C4-2B (cell line): ENCODE measurements around the gene PDPN.

Source experiments
- H3K27ac ChIP-seq: fragments of 450-650 bp; 2 replicates; pipeline ENCODE4 v1.5.1; 2017
- CTCF ChIP-seq: fragments of 450-650 bp; conservative IDR thresholded peaks from 2 replicates; pipeline ENCODE4 v1.5.1; 2017; ENCODE audit warnings: mild to moderate bottlenecking
- ZFX ChIP-seq: fragments of 450-650 bp; IDR thresholded peaks from 2 replicates; pipeline ENCODE4 v1.6.1; 2017

PDPN gene

GRCh38 chr1:13617773-13618172, 34.1 kb downstream of the PDPN start:
- TF ChIP-seq ZFX, result no peak
- H3K27ac ChIP-seq, result no peak overlapping the region

GRCh38 chr1:13618483-13618882, 34.9 kb downstream of the PDPN start:
- no peak for TF ChIP-seq CTCF
- no peak for TF ChIP-seq ZFX
- H3K27ac ChIP-seq, result no peak overlapping the region

- TF ChIP-seq ZFX, result no peak
- no peak for TF ChIP-seq CTCF
- H3K27ac ChIP-seq, result no peak overlapping the region
Observed at GRCh38 chr1:13619909-13620308, 36.3 kb downstream of the PDPN start.

- no peak overlapping the region for H3K27ac ChIP-seq
- TF ChIP-seq ZFX, result no peak
- TF ChIP-seq CTCF, result no peak
Observed at GRCh38 chr1:13620825-13621224, 37.2 kb downstream of the PDPN start.

GRCh38 chr1:13622446-13622845, 38.8 kb downstream of the PDPN start:
- H3K27ac ChIP-seq, result no peak overlapping the region
- no peak for TF ChIP-seq ZFX
- no peak for TF ChIP-seq CTCF

- H3K27ac ChIP-seq, result no peak overlapping the region
- no peak for TF ChIP-seq ZFX
- TF ChIP-seq CTCF, result no peak
Observed at GRCh38 chr1:13623021-13623637, 39.5 kb downstream of the PDPN start.

- no peak overlapping the region for H3K27ac ChIP-seq
- TF ChIP-seq CTCF (no peak), ZFX (no peak)
Observed at GRCh38 chr1:13624526-13624925, 40.9 kb downstream of the PDPN start.

GRCh38 chr1:13627127-13627526, 43.5 kb downstream of the PDPN start:
- no peak overlapping the region for H3K27ac ChIP-seq
- TF ChIP-seq CTCF, result no peak
- no peak for TF ChIP-seq ZFX
